HEK293 (cell line): ENCODE data around the gene FTO.

Experiments used
- KLF16 ChIP-seq: fragments of 450-650 bp; formaldehyde crosslinking; IDR thresholded peaks from 2 replicates; pipeline ENCODE4 v1.5.1; 2017; ENCODE audit warnings: missing biosample characterization, missing genetic modification characterization
- ZNF274 ChIP-seq, 2 experiments: fragments of 200-500 bp in 1 of 2; fragments of 450-650 bp in 1 of 2; sonication (Bioruptor generic) in 1 of 2; formaldehyde crosslinking in 1 of 2; IDR thresholded peaks; 2 replicates each; pipeline versions ENCODE4 v1.5.1 to v1.6.1; 2014 to 2016; ENCODE audit warnings: borderline replicate concordance in 1 of 2, inconsistent platforms in 1 of 2, low read length in 1 of 2, missing biosample characterization in 1 of 2, missing genetic modification characterization in 1 of 2
- ZNF624 ChIP-seq: fragments of 450-650 bp; formaldehyde crosslinking; IDR thresholded peaks from 2 replicates; pipeline ENCODE4 v1.5.1; 2017; ENCODE audit warnings: missing biosample characterization, missing genetic modification characterization
- ZXDB ChIP-seq: fragments of 450-650 bp; formaldehyde crosslinking; IDR thresholded peaks from 2 replicates; pipeline ENCODE4 v1.5.1; 2016; ENCODE audit warnings: missing biosample characterization, missing genetic modification characterization
- TF ChIP-seq, protein P1 (sequence below): fragments of 450-650 bp; formaldehyde crosslinking; IDR thresholded peaks from 2 replicates; pipeline ENCODE4 v1.5.1; 2016; ENCODE audit warnings: missing biosample characterization, missing genetic modification characterization

DNA sequence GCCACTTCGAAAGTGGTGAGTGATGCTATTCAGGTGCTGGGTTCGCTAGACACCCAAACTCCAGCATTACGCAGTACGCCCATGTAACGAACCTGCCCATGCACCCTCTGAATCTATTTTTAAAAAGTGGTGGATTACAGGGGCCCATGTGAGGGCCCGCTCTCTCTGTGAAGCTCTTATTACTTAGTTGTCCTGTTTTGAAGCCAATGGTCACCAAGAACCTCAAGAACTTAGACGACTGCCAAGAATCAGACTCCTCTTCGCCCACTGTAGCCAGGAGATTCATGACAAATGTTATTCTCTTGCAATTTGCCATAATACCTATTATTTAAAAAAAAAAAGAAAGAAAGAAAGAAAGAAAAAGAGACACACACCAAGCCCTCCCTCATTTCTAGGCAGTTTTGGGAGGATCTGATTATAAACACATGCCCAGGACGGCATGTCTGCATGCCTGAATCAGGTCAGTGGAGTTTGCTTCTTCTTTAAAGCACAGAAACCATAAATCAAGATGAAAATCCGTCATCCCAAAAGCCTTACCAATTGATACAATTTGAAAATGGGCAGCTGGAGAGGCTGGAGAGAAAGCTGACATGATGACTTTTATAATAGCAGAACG lies 474.0 kb downstream of the FTO start:
- TF ChIP-seq ZNF274 (IDR thresholded peaks at IDR 0.05; ENCODE audit: low read length) (no peak), ZNF274 (tag by site-specific recombination; IDR thresholded peaks at IDR 0.05; ENCODE audit: borderline replicate concordance) (no peak), ZXDB (no peak), ZNF624 (tag by site-specific recombination) (no peak), KLF16 (tag by site-specific recombination) (no peak)
- TF ChIP-seq, protein P1, sequence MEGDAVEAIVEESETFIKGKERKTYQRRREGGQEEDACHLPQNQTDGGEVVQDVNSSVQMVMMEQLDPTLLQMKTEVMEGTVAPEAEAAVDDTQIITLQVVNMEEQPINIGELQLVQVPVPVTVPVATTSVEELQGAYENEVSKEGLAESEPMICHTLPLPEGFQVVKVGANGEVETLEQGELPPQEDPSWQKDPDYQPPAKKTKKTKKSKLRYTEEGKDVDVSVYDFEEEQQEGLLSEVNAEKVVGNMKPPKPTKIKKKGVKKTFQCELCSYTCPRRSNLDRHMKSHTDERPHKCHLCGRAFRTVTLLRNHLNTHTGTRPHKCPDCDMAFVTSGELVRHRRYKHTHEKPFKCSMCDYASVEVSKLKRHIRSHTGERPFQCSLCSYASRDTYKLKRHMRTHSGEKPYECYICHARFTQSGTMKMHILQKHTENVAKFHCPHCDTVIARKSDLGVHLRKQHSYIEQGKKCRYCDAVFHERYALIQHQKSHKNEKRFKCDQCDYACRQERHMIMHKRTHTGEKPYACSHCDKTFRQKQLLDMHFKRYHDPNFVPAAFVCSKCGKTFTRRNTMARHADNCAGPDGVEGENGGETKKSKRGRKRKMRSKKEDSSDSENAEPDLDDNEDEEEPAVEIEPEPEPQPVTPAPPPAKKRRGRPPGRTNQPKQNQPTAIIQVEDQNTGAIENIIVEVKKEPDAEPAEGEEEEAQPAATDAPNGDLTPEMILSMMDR (tag by site-specific recombination): no peak
